ENCODE data around the gene RITA1. TPM values are rescaled to one million over a fixed set of nuclear protein-coding genes. Genes with fewer than 3 reads are reported as not detected.

RITA1 gene
- total and polyA plus RNA-seq, 2 donors (not counting 3 experiments of a cell fraction or from before 2014, with no cell fraction given) = 20.7 to 21.3 TPM

DNA sequence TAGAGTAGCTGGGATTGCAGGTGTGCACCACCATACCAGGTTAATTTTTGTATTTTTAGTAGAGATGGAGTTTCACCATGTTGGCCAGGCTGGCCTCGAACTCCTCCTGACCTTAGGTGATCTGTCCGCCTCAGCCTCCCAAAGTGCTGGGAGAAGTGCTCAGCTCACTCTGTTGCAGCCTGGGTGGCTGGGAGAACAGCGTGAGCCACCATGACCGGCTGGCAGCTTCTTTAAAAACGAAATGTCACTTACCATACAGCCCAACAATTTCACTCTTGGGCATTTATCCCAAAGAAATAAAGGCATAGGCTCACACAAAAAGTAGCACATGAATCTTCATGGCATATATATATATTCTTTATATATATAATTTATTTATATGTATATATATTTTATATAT is 40.7 kb upstream of the RITA1 start:
- Histone ChIP-seq H3K9ac (replicated peaks; ENCODE audit: extremely low read depth, insufficient read depth, low read length) (no peak overlapping the region), H3K4me2 (ENCODE audit: insufficient read depth, low read length) (no peak overlapping the region), H3K4me1 (ENCODE audit: control insufficient read depth, extremely low read depth, insufficient read depth, low read length) (no peaks in the 10 kb centered on the region), H3K9me3 (replicated peaks; ENCODE audit: control insufficient read depth, insufficient read depth, low read length) (no peaks in the 10 kb centered on the region), H4K20me1 (replicated peaks; ENCODE audit: control insufficient read depth, extremely low read depth, insufficient read depth, low read length) (no peaks in the 10 kb centered on the region), H3K4me3 (replicated peaks in 1 of 3; ENCODE audit: insufficient read depth in 1 of 3, low read depth in 1 of 3, low read length in 3 of 3) (no peak overlapping the region), H3K27ac (ENCODE audit: insufficient read depth, low read depth, low read length) (no peak overlapping the region), H3K36me3 (ENCODE audit: control insufficient read depth in 2 of 2, extremely low read depth in 1 of 2, insufficient read depth in 2 of 2, low read length in 2 of 2) (no peaks in the 10 kb centered on the region), H3K79me2 (ENCODE audit: control insufficient read depth, insufficient read depth, low read length) (no peaks in the 10 kb centered on the region), H3K9me1 (replicated peaks; ENCODE audit: control insufficient read depth, extremely low read depth, insufficient read depth, low read length) (no peaks in the 10 kb centered on the region), H3K27me3 (ENCODE audit: control insufficient read depth in 2 of 2, insufficient read depth in 2 of 2, low read length in 2 of 2) (peaks cover 0 to 2% of the 10 kb centered on the region in 2 experiments), H2AFZ (ENCODE audit: low read depth, low read length) (no peak overlapping the region)
- FAIRE-seq (no peak), DNase-seq (ENCODE audit: low read depth, low spot score) (no peak)
- no peak for TF ChIP-seq GATA2 (IDR thresholded peaks at IDR 0.05; ENCODE audit: insufficient read depth, insufficient read length, low read depth, low read length)
- TF ChIP-seq, protein P1, sequence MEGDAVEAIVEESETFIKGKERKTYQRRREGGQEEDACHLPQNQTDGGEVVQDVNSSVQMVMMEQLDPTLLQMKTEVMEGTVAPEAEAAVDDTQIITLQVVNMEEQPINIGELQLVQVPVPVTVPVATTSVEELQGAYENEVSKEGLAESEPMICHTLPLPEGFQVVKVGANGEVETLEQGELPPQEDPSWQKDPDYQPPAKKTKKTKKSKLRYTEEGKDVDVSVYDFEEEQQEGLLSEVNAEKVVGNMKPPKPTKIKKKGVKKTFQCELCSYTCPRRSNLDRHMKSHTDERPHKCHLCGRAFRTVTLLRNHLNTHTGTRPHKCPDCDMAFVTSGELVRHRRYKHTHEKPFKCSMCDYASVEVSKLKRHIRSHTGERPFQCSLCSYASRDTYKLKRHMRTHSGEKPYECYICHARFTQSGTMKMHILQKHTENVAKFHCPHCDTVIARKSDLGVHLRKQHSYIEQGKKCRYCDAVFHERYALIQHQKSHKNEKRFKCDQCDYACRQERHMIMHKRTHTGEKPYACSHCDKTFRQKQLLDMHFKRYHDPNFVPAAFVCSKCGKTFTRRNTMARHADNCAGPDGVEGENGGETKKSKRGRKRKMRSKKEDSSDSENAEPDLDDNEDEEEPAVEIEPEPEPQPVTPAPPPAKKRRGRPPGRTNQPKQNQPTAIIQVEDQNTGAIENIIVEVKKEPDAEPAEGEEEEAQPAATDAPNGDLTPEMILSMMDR (IDR thresholded peaks at IDR 0.05; ENCODE audit: extremely low read depth in 1 of 2, insufficient read depth in 1 of 2, low read depth in 1 of 2, low read length in 2 of 2) = no peak
- TF ChIP-seq MYC (IDR thresholded peaks at IDR 0.05; ENCODE audit: low read depth, low read length) = no peak
- TF ChIP-seq FOS (IDR thresholded peaks at IDR 0.05; ENCODE audit: borderline replicate concordance, insufficient read depth, low read length) = no peak
- TF ChIP-seq JUN (IDR thresholded peaks at IDR 0.05; ENCODE audit: borderline replicate concordance, insufficient read depth, insufficient read length, low read depth) = no peak
- no peak for TF ChIP-seq EZH2 (IDR thresholded peaks at IDR 0.05; ENCODE audit: borderline replicate concordance, low read depth, low read length, severe bottlenecking)
- no peak for TF ChIP-seq POLR2A (IDR thresholded peaks at IDR 0.05; ENCODE audit: low read depth, low read length)
- CTCF ChIA-PET = interaction anchor here (1.0 kb wide), 1 partner anchor 152 kb away, joined by 4 read pairs; no protein-coding TSS in a partner anchor
- POLR2A ChIA-PET = no interaction called here
- BruUV-seq (replicated peaks) = no TSS peak
- intact Hi-C loops (cut with micrococcal nuclease) (no loop called here), dilution Hi-C loops (cut with MboI; ENCODE audit: extremely low pct_ligation_motif_present, low sequenced_read_pairs) (no loop called here)
